Measurements from ENCODE around the gene SLC23A2.
"Not testable (repeated sequence)": the region's sequence is repeated elsewhere in the genome, so short reads cannot be mapped to it uniquely, and the experiment has no call there.

Gene SLC23A2

DNA sequence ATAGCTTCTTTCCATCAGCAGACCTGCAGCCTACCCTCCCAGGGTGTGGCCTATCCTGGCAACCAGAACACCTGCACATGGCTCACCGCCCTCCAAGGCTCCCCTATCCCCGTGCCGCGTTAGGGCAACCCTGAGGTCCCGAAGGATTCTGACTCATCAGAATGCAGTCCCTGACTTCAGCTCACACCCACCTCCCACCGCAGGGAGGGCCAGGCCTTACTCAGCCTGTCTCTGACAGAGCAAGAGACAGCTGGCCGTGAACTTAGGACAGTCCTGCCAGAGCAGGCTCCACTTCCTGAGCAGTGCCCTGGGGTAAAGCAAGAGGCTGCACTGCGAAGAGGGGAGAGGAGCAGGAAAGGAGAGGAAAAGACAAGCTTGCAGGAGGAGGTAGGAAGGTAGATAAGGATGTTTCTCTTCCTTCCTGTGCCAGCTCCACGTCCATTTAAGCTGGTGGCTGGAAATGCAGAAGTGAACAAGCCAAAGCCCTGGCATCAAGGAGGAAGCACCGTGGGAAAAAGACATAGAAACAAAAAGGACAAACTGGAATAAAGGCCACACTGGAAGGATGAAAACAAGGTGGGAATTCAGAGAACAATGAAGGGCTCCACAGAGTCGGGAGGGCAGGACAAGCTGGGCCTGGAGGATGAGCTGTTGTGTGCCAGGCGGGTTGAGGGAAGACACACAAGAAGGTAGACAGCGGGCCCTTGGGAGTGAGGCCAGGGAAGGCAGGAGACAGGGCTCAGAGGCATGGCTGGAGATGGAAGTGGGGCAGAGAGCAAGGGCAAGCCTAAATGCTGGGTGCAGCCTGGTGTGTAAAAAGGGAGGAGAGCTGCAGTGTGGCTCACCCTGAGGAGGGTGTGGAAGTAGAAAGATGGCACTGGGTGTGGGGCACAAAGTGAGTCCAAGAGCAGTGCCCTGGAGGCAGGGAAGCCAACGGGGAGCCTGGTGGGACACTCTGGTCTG is 102.7 kb downstream of the SLC23A2 start:
- peak; percentile 45 for DNase-seq

DNA sequence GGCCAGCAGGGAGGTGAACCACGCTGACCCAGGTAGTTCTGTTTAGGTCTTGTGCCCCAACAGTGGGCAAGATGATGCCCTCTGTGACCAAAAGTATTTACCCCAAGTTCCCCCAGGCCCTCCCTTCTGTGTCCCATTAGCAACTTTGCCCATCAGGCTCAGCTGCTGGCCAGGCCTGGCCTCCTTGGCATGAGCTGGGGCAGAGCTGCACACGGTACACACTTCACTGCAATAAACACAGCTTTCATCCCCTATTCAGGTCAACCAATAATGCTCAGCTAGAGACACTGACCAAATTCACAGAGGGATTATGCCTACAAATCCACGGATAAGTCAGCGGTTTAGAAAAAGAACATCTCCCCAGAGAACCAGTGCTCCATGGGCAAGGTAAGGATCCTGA is 103.7 kb downstream of the SLC23A2 start:
- DNase-seq = no peak

DNA sequence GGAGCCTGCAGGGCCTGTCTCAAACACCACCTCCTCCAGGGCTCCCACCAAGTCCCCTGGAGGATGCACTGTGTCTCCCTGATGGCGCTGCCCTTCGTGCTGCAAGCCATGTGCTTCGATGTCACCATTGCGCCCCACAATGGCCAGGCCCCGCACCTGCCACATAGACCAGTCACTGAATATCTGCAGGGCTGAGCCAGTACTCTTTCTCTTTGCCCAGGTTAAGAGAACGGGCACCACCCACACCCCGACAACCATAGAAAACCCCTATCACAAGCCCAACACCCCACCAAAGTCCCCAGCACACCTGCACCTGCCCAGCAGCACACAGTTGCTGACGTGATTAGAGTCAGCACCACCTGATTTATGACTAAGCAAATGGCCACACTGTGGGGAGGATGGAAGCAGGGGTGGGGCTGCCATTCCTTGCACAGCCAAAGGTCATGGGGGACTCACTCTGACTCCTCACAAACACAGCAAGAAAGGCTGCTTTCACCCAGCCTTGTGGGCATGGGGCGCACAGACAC is 104.3 kb downstream of the SLC23A2 start:
- peak; percentile 73 for DNase-seq

DNA sequence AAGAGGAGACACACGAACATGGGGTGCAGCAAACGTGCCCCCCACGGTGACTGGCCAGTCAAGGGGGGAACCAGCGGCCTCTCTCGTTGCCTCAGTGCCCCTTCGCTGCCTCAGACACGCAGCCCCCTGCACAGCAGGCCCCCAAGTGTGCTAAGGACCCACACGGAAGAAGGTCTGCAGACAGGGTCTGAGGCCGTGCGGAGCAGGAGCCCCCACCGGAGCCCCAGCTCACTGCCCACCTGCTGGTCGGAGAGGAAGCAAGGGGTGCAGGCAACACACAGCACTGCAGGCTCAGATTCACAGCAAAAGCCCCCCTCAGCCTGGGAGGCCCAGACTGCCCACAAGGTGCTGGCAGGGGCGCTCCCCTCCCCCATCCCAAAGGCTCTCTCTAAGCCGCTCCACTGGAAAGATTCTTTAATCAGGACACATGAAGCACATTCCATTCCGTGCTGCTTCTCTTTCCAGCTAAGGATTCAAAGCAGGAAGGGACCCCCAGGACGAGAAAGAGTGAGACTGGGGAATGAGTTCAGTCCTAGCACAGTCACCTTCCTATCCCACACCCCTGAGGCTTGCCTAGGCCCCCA is 105.1 kb downstream of the SLC23A2 start:
- no peak for DNase-seq

DNA sequence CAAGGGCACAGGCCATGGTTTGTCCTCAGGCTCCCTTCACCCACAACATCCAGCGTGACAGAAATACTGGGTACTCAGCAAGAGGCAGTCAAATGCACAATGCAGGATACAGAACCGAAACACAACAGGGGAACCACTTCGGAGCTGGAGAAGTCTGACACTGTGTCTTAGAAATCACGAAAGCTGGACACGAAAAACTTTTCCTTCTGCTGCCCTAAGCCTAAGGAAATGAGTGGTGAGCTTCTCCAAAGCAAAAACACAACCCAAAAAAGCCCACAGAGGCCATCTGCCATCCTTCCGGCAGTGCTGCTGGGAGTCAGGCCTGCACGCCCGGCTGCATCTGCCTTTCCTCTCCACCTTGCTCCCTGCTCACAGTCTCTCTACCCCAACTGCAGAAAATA is 106.3 kb downstream of the SLC23A2 start:
- no peak for DNase-seq

DNA sequence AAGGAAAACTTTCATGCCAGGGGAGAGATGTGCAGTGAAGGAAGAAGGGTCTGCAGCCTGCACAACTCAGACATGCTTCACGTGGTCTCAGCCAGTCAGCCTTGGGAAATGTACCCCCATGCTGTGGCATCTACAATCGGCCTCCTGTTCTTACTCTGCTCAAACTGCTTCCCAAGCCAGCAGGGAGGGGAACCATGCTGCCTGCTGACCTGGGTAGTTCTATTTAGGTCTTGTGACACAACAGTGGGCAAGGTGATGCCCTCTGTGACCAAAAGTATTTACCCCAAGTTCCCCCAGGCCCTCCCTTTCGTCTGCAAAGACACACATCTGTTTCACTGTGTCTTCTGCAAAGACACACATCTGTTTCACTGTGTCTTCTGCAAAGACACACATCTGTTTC is 106.9 kb downstream of the SLC23A2 start:
- no peak for DNase-seq

DNA sequence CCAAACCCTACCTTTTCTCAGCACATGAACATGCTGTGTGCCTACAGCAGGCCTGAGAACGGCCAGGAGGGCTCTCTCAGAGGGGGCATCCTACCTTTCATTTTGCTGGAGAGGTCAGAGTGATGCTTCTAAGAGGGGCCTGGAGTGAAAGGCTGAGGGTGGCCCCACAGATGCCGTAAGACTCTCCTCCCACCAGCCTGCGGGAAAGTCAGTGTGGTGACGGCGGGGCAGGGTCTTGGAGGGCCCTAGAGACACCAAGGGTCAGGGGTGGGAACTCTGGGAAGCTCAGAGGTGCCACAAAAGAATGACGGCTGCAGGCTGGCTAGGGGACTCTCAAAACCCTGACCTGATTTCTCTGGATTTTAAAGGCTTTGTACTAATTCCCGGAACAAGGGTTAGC is 107.6 kb downstream of the SLC23A2 start:
- no peak for DNase-seq

DNA sequence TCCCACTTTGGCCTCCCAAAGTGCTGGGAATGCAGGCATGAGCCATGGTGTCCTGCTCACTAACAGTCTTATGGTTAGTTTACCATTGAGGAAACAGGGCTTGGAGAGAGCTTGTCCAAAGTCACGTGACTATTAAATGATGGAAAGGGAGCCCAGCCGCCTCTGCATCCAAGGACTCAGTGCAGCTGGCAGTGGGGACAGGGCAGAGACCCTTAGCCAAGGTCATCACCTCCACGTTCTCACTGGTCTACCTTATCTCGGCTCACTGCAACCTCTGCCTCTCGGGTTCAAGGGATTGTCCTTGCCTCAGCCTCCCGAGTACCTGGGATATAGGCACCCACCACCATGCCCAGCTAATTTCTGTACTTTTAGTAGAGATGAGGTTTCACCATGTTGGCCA is 109.3 kb downstream of the SLC23A2 start:
- no peak for DNase-seq

DNA sequence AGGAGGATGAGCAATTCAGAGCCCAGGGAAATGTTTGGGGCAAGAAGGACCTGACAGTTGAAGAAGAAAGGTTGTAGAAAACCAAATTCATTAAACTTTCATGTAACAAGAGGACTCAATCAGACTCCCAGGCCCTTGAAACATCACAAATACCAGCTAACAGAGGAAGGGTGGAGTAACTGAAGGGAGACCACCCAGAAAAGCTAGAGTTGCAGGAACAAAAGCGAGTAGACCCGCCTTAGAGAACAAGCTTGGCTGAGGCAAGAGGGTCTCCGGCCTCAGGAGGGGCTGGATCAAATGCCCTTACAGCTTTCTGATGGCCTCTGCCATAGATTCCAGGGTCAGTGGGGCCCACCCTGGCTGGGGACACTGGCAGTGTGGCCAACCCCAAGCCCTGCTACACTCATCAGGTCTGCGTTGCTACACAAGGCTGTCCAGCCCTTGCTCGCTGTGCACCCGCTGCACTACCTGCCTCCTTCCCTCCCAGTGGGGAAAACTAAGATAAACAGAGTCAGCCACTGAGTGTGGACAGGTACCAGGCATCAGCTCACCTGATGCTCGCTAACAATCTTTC is 110.0 kb downstream of the SLC23A2 start:
- no peak for DNase-seq

DNA sequence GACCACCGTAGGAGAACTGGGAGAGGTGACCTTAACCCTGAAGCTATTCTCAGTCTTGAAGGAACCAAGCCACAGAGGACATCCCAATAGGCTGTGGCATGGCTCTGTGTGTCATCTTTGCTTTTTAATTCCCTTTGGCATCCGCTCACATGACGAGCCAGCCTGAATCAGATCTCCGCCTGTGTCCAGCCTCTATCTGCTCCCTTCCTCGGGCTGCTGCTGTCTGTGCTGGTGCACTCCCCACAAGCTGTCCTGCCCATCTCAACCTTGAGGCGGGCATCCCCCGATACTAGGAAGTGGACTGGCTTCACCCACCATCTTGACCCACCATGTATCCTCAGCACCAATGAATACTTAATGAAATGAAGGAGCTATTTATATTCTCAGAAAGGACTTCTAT is 111.9 kb downstream of the SLC23A2 start:
- DNase-seq = no peak

DNA sequence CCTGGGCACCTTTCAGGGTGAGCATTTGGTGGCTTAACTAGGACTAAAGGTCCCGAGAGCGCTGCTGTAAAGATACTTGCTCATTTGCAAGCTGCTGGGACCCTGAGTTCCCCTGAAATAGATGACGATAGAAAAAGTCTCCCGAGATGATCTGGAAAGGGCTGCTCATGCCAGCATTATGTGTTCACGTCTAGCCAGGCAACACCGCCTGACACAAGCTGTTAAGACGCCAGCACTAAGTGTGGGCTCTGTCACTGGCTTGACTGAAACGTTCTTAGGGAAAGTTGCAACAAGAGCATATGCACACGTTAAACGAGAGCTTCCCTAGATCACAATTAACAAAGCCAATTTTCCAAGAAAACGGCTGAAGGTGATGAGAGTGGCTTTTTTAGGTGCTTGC is 113.7 kb downstream of the SLC23A2 start:
- no peak for DNase-seq

DNA sequence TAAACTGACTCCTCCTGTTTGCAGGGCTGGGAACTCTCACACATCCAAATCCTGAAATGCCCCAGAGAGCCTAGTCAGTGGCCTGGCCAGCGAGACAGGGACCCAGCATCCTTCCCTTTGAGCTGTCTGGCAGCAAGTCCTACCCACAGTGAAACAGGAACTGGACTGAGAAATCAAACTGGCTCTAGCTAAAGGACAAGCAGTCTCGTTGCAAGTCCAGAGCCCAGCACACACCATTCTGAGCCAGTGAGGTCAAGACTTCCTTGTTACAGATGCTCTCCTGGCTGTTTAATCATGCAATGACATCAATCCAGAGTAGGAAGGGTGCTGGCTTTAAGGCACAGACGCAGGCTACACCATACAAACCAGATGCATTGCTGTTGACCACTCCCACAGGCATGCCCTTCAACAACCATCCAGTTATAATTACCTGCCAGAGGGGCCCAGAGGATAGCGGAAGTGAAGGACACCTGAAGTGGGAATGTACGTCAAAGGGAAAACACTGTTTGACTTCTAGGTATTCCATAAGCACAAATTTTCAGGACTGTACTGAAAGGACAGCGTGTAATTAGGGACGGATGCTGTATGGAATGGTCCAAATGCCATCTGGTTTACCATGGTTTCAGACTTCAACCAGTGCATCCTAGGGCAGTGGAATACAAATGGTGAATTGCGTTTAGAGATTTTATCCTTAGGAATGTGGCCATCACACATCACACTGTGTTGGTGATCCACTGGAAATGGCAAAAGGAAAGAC is 114.4 kb downstream of the SLC23A2 start:
- no peak for DNase-seq

DNA sequence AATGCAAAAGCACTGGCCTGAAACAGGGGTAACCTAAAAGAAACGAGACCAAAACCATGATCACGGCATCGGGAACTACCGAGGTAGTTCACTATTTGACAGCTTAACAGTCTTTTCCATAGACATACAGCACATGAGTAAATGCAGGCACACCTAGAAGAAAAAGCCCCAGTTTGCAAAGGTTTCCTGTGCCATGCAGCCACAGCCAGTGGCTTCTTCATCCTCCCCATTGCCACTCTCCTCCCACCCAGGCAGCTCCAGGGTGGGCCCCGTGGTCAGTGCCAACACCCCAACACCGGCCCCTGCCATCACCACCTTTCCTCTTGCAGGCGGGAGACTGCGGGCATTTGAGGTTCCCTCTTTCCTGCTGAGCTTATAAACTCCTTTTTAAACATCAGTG is 115.4 kb downstream of the SLC23A2 start:
- DNase-seq = no peak

DNA sequence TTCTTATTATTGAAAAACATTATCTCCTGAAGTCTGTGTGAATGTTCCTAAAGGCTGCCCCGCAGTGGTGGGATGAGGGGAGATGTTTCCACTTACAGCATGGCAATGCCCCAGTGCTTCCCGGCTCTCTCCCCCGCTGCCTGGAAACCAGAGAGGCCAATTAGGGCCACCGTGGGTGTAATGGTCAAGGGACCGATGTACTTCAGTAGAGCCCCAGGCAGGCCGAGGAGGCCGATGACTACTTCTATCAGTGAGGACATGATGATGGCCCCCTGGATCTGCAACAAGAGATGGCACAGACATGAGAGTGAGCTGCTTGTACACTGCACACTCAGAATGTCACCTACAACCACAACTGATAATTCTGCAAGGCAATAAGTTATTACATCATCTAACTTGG is 117.8 kb downstream of the SLC23A2 start:
- no peak for DNase-seq

DNA sequence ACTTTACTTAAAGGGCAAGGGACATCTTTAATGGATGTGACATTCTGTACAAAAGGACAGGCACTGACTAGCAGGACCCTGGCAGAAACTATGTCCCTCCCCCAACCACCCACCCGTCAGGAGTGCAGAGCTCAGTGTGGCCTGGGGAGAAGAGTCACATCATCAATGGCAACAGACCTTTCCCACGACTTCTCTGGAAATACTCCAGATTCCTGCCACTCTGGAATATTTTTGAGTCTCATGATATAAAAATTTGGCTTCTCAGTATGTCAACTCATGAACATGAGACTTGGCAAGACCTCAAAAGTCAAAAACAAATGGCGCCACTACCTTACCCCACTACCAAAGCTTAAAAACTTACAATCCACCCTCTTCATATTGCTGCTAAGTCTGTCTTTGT is 118.3 kb downstream of the SLC23A2 start:
- DNase-seq = no peak

DNA sequence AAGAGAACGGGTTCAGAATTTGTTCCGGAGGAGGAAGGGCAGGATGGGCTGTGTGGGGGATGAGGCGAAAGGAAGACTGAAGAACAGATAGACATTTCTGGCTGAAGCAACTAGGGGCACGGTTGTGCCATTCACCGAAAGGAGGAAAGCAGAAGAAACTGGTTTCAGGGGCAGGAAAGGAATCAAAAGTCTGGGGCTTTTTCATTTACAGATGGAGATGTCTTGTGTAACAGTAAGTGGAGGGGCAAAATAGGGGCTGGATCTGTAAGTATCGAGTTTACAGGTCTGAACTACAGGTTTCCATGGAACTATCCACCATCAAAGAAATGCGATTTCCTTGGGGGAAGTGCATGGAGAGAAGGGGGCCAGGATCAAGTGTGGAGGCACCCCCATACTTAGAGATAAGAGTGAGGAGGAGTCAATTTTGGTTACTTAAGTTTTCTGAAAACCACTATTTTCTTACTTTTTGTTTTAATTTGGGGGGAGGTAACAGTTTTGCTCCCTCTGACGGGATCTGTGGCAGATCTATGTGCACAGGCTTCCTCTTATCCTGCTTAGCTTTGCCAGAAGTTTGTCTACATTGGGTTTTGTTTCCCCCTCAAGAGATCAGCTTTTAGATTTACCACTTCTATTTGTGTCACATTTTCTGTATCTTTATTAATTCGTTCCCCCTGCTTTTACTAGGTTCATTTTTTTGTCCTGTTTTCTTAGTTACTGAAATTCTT is 120.1 kb downstream of the SLC23A2 start:
- no peak for DNase-seq

DNA sequence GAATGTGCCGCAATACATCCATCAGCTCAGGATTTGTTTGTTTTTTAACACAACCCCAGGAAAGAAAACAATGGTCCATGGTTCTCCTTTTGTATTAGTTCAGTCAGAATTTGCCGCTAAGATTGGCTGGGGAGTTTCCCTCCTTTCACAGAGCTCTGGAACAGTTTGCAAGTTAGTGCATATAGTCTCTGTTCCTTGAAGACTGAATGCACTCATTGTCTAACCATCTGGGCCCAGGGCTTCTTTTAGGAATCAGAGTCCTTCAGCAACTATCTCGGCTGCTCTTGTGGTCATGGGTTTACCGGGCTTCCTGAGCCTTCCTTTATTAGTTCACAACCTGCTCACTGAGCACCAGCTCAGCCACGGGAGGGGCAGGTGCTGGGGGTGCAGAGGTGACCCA is 121.3 kb downstream of the SLC23A2 start:
- no peak for DNase-seq

DNA sequence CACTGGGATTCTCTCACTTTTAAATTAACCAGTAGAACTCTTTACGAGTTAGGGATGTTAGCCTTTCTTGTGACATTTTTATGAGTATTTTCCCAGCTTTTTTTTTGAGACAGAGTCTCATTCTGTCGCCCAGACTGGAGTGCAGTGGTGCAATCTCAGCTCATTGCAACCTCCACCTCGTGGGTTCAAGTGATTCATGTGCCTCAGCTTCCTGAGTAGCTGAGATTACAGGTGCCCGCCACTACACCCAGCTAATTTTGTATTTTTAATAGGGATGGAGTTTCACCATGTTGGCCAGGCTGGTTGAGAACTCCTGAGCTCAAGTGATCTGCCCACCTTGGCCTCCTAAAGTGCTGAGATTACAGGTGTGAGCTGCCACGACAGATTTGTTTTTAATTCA is 123.2 kb downstream of the SLC23A2 start:
- DNase-seq = not testable (repeated sequence)

DNA sequence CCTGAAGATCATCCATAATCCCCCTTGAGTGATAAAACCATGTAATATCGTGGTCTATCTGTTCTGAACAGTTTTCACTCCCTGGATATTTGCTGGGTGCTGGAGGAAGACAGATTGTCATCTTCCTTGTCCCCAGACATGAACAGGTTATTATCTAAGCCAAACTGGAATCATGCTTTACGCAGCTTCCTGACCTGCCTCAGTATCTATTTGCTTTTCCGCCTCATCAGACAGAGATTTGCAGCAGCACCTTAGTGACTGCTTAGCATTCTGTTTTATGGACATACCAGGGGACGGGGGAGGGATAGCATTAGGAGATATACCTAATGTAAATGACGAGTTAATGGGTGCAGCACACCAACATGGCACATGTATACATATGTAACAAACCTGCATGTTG is 124.6 kb downstream of the SLC23A2 start:
- peak; percentile 80 for DNase-seq

DNA sequence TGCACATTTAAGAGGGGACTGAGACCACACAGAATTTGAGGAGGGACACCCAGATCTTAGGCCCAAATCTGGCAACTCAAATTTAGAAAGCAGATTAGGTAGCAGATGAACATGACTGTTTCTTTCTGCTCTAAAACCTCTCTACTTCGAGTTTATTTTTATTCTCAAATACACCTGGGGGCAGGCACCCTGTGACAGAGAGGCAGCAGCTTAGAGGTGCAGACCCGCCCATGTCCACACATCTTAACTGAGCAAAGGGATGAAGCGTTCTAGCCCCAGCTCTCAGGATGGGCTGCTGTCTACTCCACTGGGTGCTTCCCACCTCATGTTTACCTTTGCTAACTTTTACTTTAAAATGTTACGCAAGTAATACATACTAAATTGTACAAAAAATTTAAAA is 125.0 kb downstream of the SLC23A2 start:
- peak; percentile 15 for DNase-seq

DNA sequence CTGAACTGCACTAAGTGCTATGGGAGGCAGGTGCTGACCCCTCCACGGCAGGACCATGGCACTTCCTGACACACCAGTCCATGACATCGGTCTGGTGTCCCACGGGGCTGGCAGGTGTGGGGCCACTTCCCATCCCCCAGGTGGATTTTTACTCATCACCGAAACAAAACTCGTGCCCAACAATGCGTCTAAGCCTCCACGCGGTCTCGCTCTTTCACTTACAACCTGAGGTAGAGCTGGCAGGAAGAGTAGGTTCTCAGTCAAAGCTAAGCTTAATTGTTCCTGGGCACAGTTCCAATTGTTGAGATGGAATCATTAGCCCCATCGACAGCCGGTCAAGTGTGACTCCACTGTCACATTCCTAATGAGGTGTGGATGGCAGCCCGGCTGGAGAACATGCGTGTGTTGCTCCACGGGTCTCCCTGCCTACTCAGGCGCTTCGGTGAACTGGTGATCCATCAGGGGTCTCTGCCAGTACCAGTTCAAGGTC is 125.7 kb downstream of the SLC23A2 start:
- peak; percentile 98 for DNase-seq

DNA sequence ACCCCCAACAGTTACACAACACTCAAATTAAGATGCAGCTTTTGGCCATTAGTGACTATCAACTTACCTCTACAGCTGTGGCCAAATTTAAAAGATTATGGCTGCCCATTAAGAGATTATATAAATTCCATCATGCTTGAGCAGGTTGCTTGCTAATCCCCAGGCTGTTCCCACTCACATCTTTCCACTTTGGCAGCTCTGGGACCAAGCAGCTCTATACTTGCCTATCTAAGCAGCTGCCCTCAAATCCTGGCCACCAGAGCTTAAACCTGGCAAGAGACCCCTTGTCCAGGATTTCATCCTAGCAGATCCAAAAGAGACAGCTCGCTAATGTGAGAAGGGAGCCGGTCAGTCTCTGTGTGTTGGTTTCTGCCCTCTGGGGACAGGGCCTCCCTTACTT is 127.9 kb downstream of the SLC23A2 start:
- DNase-seq = peak; percentile 29

All from NCI-H69 (cell line).